22Rv1 (cell line): ENCODE data around the gene PMPCB.

Source experiments
- H3K27ac ChIP-seq: fragments of 450-650 bp; 2 replicates; pipeline ENCODE4 v1.5.1; 2017
- ZFX ChIP-seq: fragments of 450-650 bp; IDR thresholded peaks from 2 replicates; pipeline ENCODE4 v1.6.1; 2017; ENCODE audit warnings: antibody characterized with exemption, borderline replicate concordance
- TF ChIP-seq, protein P1 (sequence below): fragments of 450-650 bp; IDR thresholded peaks from 2 replicates; pipeline ENCODE4 v1.5.1; 2017; ENCODE audit warnings: mild to moderate bottlenecking

PMPCB gene

GRCh38 chr7:103344453-103345149 lies 47.4 kb downstream of the PMPCB start, which contains the start of gene DNAJC2:
Gene DNAJC2, minus strand, starts transcription at chr7:103344767. Its CDS starts 145 bp downstream, at chr7:103344622.
- no peak for TF ChIP-seq ZFX
- TF ChIP-seq, protein P1, sequence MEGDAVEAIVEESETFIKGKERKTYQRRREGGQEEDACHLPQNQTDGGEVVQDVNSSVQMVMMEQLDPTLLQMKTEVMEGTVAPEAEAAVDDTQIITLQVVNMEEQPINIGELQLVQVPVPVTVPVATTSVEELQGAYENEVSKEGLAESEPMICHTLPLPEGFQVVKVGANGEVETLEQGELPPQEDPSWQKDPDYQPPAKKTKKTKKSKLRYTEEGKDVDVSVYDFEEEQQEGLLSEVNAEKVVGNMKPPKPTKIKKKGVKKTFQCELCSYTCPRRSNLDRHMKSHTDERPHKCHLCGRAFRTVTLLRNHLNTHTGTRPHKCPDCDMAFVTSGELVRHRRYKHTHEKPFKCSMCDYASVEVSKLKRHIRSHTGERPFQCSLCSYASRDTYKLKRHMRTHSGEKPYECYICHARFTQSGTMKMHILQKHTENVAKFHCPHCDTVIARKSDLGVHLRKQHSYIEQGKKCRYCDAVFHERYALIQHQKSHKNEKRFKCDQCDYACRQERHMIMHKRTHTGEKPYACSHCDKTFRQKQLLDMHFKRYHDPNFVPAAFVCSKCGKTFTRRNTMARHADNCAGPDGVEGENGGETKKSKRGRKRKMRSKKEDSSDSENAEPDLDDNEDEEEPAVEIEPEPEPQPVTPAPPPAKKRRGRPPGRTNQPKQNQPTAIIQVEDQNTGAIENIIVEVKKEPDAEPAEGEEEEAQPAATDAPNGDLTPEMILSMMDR: no peak
- peak within 1 kb of the TSS; percentile 73 for H3K27ac ChIP-seq

DNA sequence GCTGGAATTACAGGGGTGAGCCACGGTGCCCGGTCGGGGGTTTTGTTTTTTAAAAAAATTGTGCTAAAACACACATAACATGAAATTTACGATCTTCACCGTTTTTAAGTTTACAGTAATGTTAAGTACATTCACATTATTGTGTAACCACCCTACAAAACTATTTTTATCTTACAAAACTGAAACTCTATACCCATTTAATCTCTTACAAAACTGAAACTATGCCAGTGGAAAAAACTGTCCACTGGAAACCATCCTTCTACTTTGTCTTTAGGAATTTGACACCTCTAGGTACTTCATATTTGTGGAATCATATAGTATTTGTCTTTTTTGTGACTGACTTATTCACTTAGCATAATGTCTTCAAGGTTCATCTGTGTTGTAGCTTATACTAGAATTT lies 49.2 kb downstream of the PMPCB start:
- H3K27ac ChIP-seq: peak overlapping the region; percentile 85; the same call in 1 of the 2 replicates
- TF ChIP-seq ZFX: no peak
- TF ChIP-seq, protein P1: no peak

DNA sequence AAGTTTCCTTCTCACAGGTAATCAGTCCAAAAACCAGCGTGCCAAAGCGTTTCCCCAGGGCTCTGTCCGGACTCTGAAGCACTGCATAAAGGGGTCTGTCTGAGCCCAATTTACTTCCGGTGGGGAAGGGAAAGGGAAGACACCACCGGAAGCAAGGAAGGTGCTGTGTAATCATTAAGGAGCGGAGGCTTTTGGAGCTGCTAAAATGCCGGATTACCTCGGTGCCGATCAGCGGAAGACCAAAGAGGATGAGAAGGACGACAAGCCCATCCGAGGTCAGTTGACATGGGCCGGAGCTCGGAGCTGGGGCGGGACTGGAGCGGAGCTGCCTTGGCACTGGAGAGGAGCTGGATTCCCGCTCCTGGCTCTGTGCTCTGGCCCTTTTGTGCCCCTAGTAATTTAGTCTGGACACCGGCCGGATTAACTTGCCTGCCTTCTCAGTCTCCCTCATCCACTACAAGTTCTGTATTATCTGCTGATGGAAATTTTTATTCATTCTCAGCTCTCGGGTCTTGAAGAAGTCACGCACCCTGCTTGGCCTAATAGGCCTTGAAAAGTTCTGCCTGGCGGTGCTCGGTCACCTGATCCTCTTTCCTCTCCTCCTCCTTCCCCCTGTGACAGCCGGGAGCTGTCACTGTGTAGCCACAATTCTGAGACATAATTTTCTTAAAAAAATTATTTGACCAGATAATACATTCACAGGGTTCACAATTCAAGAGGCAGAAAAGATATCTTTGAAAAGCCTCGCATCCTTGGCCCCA lies 50.5 kb downstream of the PMPCB start, which contains the start of gene PSMC2:
TSS of gene PSMC2 (plus strand) at position 137 of the 761 bp plus-strand sequence. CDS start at position 206, 69 bp downstream.
- TF ChIP-seq, protein P1: no peak
- TF ChIP-seq ZFX: no peak
- peak within 1 kb of the TSS; percentile 85 for H3K27ac ChIP-seq

GRCh38 chr7:103348452-103348851 lies 51.2 kb downstream of the PMPCB start:
- TF ChIP-seq ZFX: no peak
- TF ChIP-seq, protein P1: no peak
- peak overlapping the region; percentile 85 for H3K27ac ChIP-seq

DNA sequence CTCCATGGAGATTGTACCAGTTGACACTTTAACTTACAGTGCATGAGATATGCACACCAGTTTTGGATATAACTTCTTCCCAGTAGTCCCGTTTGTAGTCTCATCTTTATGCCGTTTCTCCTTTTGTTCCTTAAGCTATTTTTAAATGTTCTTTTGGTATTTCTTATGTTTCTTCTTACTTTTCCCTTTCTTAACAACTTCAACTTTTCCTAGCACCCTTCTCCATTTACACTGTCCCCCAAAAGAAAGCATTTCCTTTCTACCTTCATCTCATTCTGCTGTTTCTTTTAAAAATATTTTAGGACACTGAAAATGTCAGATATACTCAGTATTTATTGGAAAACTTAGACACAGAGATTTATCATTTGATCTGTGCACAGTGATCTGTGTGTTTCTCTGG lies 51.7 kb downstream of the PMPCB start:
- H3K27ac ChIP-seq: no peak overlapping the region
- TF ChIP-seq, protein P1: no peak
- no peak for TF ChIP-seq ZFX

DNA sequence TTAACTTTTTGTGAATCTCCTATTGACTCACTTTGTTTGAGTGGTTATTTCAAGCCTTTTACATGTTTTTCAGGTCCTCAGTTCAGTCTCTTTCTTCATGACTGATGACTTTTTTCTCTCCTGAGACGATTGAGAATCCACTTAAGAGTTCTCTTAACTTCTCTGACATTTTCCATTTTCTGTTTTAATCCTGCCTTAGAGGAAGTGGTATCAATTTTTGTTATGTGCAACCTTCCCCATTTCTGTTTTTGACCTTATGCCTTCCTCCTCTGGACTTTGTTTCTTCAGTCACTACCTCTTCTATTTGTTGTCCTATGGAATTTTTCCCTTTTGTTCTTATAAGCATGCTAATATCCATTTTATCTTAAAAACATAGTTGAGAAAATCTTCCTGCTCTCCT lies 52.6 kb downstream of the PMPCB start:
- no peak overlapping the region for H3K27ac ChIP-seq
- TF ChIP-seq ZFX: no peak
- TF ChIP-seq, protein P1: no peak
